ENCODE data around the gene B4GALNT3. TPM values are rescaled to one million over a fixed set of nuclear protein-coding genes. Genes with fewer than 3 reads are reported as not detected.

B4GALNT3 gene
- total RNA-seq, 1 experiment from 2014 or later = 23.3 TPM

DNA sequence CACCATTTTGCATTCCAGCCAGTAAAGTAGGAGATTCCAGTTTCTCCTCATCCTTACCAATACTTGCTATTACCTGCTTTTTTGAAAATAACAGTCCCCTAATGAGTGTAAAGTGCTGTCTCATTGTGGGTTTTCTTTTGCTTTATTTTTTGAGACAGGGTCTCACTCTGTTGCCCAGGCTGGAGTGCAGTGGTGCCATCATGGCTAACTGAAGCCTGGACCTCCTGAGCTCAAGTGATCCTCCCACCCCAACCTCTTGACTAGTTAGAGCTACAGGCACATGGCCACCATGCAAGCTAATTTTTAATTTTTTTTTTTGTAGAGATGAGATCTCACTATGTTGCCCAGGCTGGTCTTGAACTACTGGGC, 142.9 kb downstream of the B4GALNT3 start:
- H4K5ac ChIP-seq (ENCODE audit: insufficient read length, low read depth, low read length) = no peak overlapping the region
- no peaks in the 10 kb centered on the region for H3K9me3 ChIP-seq (ENCODE audit: control insufficient read depth, low read depth, low read length)
- no peak overlapping the region for H3K4ac ChIP-seq (ENCODE audit: low read depth, low read length)
- Mint-ChIP-seq H3K27me3 (ENCODE audit: low read depth) (peaks cover 2% of the 10 kb centered on the region; the same call in 1 of the 2 replicates), H3K4me1 (peaks cover 10 to 14% of the 10 kb centered on the region in 2 experiments), H3K4me3 (no peak overlapping the region), H3K9me3 (no peaks in the 10 kb centered on the region), H3K27ac (no peak overlapping the region), H3K36me3 (ENCODE audit: insufficient read depth in 1 of 3, low read depth in 3 of 3) (no peaks in the 10 kb centered on the region)
- no peaks in the 10 kb centered on the region for H3K79me1 ChIP-seq (ENCODE audit: insufficient read depth, low read depth, low read length, poor library complexity, severe bottlenecking)
- H3K18ac ChIP-seq (ENCODE audit: insufficient read length, low read depth, low read length) = no peak overlapping the region
- TF ChIP-seq CTCF (conservative IDR thresholded peaks at IDR 0.05) = no peak
- H3K4me1 ChIP-seq (ENCODE audit: insufficient read depth, low read length) = 0 out of 2 replicates have a peak, but pooled peaks cover 1% of the 10 kb centered on the region
- H3K27ac ChIP-seq (ENCODE audit: insufficient read length, low read depth, low read length) = no peak overlapping the region
- DNase-seq = no peak
- no peaks in the 10 kb centered on the region for H4K20me1 ChIP-seq (ENCODE audit: control insufficient read depth, insufficient read depth, insufficient read length)
- H2AFZ ChIP-seq (ENCODE audit: low read length) = no peak overlapping the region
- no peak overlapping the region for H4K8ac ChIP-seq (replicated peaks; ENCODE audit: insufficient read length, low read depth, low read length)
- H3K56ac ChIP-seq (ENCODE audit: insufficient read length, low read depth, low read length) = no peak overlapping the region
- H4K91ac ChIP-seq (ENCODE audit: insufficient read length, low read depth, low read length) = no peak overlapping the region
- H2BK5ac ChIP-seq (ENCODE audit: insufficient read length, low read length) = no peak overlapping the region
- H2BK20ac ChIP-seq (ENCODE audit: low read depth, low read length, poor library complexity, severe bottlenecking) = no peak overlapping the region
- H3K14ac ChIP-seq (ENCODE audit: insufficient read depth, low read length) = no peak overlapping the region
- H3K23ac ChIP-seq (ENCODE audit: insufficient read length, low read depth, low read length) = no peak overlapping the region
- no peak overlapping the region for H2AK5ac ChIP-seq (ENCODE audit: insufficient read length, low read length)
- H3T11ph ChIP-seq (ENCODE audit: low read length) = no peak overlapping the region
- H2BK120ac ChIP-seq (ENCODE audit: low read depth, low read length, poor library complexity, severe bottlenecking) = no peak overlapping the region
- H3K9ac ChIP-seq (ENCODE audit: extremely low read depth, insufficient read length, low read length) = no peak overlapping the region
- no peak overlapping the region for H3K4me2 ChIP-seq (ENCODE audit: insufficient read depth, insufficient read length, low read length)
- no peaks in the 10 kb centered on the region for H3K27me3 ChIP-seq (ENCODE audit: insufficient read depth, low read length)
- no peaks in the 10 kb centered on the region for H3K23me2 ChIP-seq (ENCODE audit: insufficient read length, low read depth, low read length, poor library complexity, severe bottlenecking)
- H3K79me2 ChIP-seq (ENCODE audit: insufficient read depth, low read length) = no peaks in the 10 kb centered on the region
- H2BK15ac ChIP-seq (ENCODE audit: low read depth, low read length) = no peak overlapping the region
- no peak overlapping the region for H2BK12ac ChIP-seq (ENCODE audit: insufficient read length, low read depth, low read length)

Data from H9 (cell line).